CD4-positive, alpha-beta T cell treated with Interleukin-21 for 1 hour (primary cell): ENCODE results near the gene GPR78.
"Not testable (repeated sequence)": the region's sequence is repeated elsewhere in the genome, so short reads cannot be mapped to it uniquely, and the experiment has no call there.

ENCODE experiments used
- DNase-seq: peaks from one replicate; pipeline ENCODE4 v3.0.0-alpha.2; 2020

GPR78 gene

GRCh38 chr4:8568068-8568668 is 12.0 kb upstream of the GPR78 start:
- DNase-seq: no peak

GRCh38 chr4:8570201-8570600 is 10.0 kb upstream of the GPR78 start:
- no peak for DNase-seq

- DNase-seq: no peak
These were observed 8.2 kb upstream of the GPR78 start for GRCh38 chr4:8571702-8572685.

GRCh38 chr4:8573266-8573665 is 6.9 kb upstream of the GPR78 start:
- no peak for DNase-seq

- no peak for DNase-seq
These were observed 5.3 kb upstream of the GPR78 start for GRCh38 chr4:8574796-8575370.

GRCh38 chr4:8575457-8575856 is 4.7 kb upstream of the GPR78 start:
- DNase-seq: no peak

GRCh38 chr4:8576591-8576990 is 3.6 kb upstream of the GPR78 start:
- DNase-seq: not testable (repeated sequence)

- no peak for DNase-seq
These were observed 3.1 kb upstream of the GPR78 start for GRCh38 chr4:8577046-8577445.

GRCh38 chr4:8577972-8578371 is 2.2 kb upstream of the GPR78 start:
- no peak for DNase-seq

- no peak for DNase-seq
These were observed 1.5 kb upstream of the GPR78 start for GRCh38 chr4:8578717-8579116.

- DNase-seq: no peak
These were observed 469 bp upstream of the GPR78 start for GRCh38 chr4:8579526-8580320.

GRCh38 chr4:8581094-8581861 is 1.1 kb downstream of the GPR78 start:
- DNase-seq: no peak

- DNase-seq: no peak
These were observed 1.8 kb downstream of the GPR78 start for GRCh38 chr4:8582016-8582415.

GRCh38 chr4:8582436-8582835 is 2.2 kb downstream of the GPR78 start:
- no peak for DNase-seq

GRCh38 chr4:8582941-8583654 is 2.9 kb downstream of the GPR78 start:
- DNase-seq: no peak

- DNase-seq: no peak
These were observed 3.4 kb downstream of the GPR78 start for GRCh38 chr4:8583655-8584025.

- DNase-seq: no peak
These were observed 5.0 kb downstream of the GPR78 start for GRCh38 chr4:8585186-8585585.

GRCh38 chr4:8585721-8586212 is 5.6 kb downstream of the GPR78 start:
- no peak for DNase-seq

- DNase-seq: no peak
These were observed 6.1 kb downstream of the GPR78 start for GRCh38 chr4:8586246-8586645.

- DNase-seq: no peak
These were observed 6.7 kb downstream of the GPR78 start for GRCh38 chr4:8586671-8587468.
